ENCODE data around the gene ARHGEF35.

- no peak for TF ChIP-seq CTCF (IDR thresholded peaks at IDR 0.05)
- no peak for TF ChIP-seq POLR2A (IDR thresholded peaks at IDR 0.05)
These were observed 51.2 kb downstream of the ARHGEF35 start for GRCh38 chr7:144144426-144144825.
